ENCODE measurements around the gene ASIC1. TPM values are rescaled to one million over a fixed set of nuclear protein-coding genes. Genes with fewer than 3 reads are reported as not detected.
"Not testable (repeated sequence)": the region's sequence is repeated elsewhere in the genome, so short reads cannot be mapped to it uniquely, and the experiment has no call there.

ASIC1 gene
- total RNA-seq, 2 experiments from 2014 or later = 31.3 to 33.3 TPM

GRCh38 chr12:50025187-50026059, 32.0 kb upstream of the ASIC1 start, which contains the start of gene RACGAP1:
RACGAP1 (minus strand) TSS chr12:50025494; CDS start chr12:50016715, 8,779 bp downstream.
- peak; percentile 98 for ATAC-seq (ENCODE audit: low read depth)
- H3K4me3 Mint-ChIP-seq = peak within 1 kb of the TSS; percentile 100
- peak; percentile 90 for DNase-seq
- peaks cover 1% of the 10 kb centered on the region for H3K9me3 Mint-ChIP-seq
- H3K27ac Mint-ChIP-seq = peak within 1 kb of the TSS; percentile 97
- POLR2A ChIA-PET = interaction anchor here (0.9 to 2.1 kb wide), 15 partner anchors 12 to 702 kb away, joined by 3 to 17 read pairs (median 4); partner anchors contain the start of genes CERS5, COX14, TMBIM6 and TROAP
- H3K27me3 Mint-ChIP-seq = no peaks in the 10 kb centered on the region
- peaks cover 19% of the 10 kb centered on the region for H3K36me3 Mint-ChIP-seq
- peaks cover 32% of the 10 kb centered on the region for H3K4me1 Mint-ChIP-seq

- ATAC-seq (ENCODE audit: low read depth) = no peak
- Mint-ChIP-seq H3K4me3 (no peak overlapping the region), H3K4me1 (peaks cover 23% of the 10 kb centered on the region), H3K27ac (no peak overlapping the region), H3K9me3 (peaks cover 1% of the 10 kb centered on the region), H3K27me3 (no peaks in the 10 kb centered on the region), H3K36me3 (peaks cover 15% of the 10 kb centered on the region)
- POLR2A ChIA-PET = no interaction called here
- no peak for DNase-seq
Observed at GRCh38 chr12:50026691-50027090, 30.7 kb upstream of the ASIC1 start.

GRCh38 chr12:50030449-50030848, 26.9 kb upstream of the ASIC1 start:
- H3K9me3 Mint-ChIP-seq; ATAC-seq (ENCODE audit: low read depth); H3K4me1 Mint-ChIP-seq; H3K27ac Mint-ChIP-seq; DNase-seq; H3K4me3 Mint-ChIP-seq; H3K36me3 Mint-ChIP-seq; POLR2A ChIA-PET: not testable (repeated sequence)
- H3K27me3 Mint-ChIP-seq = peaks cover 24% of the 10 kb centered on the region

- POLR2A ChIA-PET = interaction anchor here (0.6 to 0.7 kb wide), 2 partner anchors 22 to 284 kb away, joined by 3 to 4 read pairs; no protein-coding TSS in a partner anchor
- no peak for ATAC-seq (ENCODE audit: low read depth)
- no peaks in the 10 kb centered on the region for H3K36me3 Mint-ChIP-seq
- no peak overlapping the region for H3K27ac Mint-ChIP-seq
- no peak overlapping the region for H3K4me3 Mint-ChIP-seq
- peaks cover 3% of the 10 kb centered on the region for H3K4me1 Mint-ChIP-seq
- H3K9me3 Mint-ChIP-seq = no peaks in the 10 kb centered on the region
- DNase-seq = no peak
- H3K27me3 Mint-ChIP-seq = peaks cover 34% of the 10 kb centered on the region
Observed at GRCh38 chr12:50032515-50032853, 24.9 kb upstream of the ASIC1 start.

- H3K4me1 Mint-ChIP-seq = peaks cover 3% of the 10 kb centered on the region
- ATAC-seq (ENCODE audit: low read depth) = no peak
- H3K27me3 Mint-ChIP-seq = peaks cover 35% of the 10 kb centered on the region
- H3K9me3 Mint-ChIP-seq = no peaks in the 10 kb centered on the region
- H3K36me3 Mint-ChIP-seq = no peaks in the 10 kb centered on the region
- POLR2A ChIA-PET = no interaction called here
- no peak for DNase-seq
- no peak overlapping the region for H3K4me3 Mint-ChIP-seq
- no peak overlapping the region for H3K27ac Mint-ChIP-seq
Observed at GRCh38 chr12:50032854-50033581, 24.4 kb upstream of the ASIC1 start.

- Mint-ChIP-seq H3K4me3 (no peak overlapping the region), H3K27ac (no peak overlapping the region)
- ATAC-seq (ENCODE audit: low read depth) = no peak
Observed at GRCh38 chr12:50038336-50038735, 19.1 kb upstream of the ASIC1 start.

DNA sequence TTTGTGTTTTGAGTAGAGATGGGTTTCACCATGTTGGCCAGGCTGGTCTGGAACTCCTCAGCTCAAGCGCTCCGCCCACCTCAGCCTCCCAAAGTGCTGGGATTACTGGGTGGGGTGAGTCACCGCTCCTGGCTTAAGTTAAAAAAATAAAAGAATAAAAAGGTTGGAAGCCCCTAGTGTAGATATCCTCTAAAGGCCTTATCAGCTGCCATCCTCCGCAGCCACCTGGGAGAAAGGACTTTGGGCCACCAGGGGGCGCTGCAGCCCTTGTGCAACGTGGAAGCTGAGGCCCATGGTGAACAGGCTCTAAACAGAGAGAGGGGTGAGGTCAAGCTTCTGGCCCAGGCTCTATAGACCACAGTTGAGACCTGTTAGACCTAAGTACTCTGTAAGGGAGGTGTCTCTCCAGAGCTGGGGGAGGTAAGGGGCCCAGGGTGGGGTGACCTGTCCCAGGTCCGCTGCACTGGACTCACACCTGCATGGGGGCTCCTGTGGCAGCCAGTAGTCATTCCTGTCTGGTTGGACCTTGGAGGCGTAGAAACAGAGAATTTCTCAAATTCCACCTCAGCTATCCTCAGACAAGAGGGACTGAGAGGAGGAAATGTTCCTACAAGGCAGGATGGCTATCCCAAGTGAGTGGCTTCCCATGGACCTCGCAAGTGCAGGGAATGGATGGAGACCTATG, 18.1 kb upstream of the ASIC1 start:
- peaks cover 20% of the 10 kb centered on the region for H3K27me3 Mint-ChIP-seq
- H3K4me3 Mint-ChIP-seq = no peak overlapping the region
- no peaks in the 10 kb centered on the region for H3K9me3 Mint-ChIP-seq
- POLR2A ChIA-PET = interaction anchor here (0.9 to 1.7 kb wide), 4 partner anchors 10 to 20 kb away, joined by 4 to 8 read pairs (median 6); partner anchors contain the start of gene RACGAP1
- peaks cover 5% of the 10 kb centered on the region for H3K4me1 Mint-ChIP-seq
- H3K36me3 Mint-ChIP-seq = no peaks in the 10 kb centered on the region
- ATAC-seq (ENCODE audit: low read depth) (peak; percentile 92), DNase-seq (peak; percentile 93)
- H3K27ac Mint-ChIP-seq = no peak overlapping the region

More at GRCh38 chr12:50038336-50038735, 19.1 kb upstream of the ASIC1 start:
- Mint-ChIP-seq H3K36me3 (no peaks in the 10 kb centered on the region), H3K4me1 (peaks cover 5% of the 10 kb centered on the region), H3K9me3 (no peaks in the 10 kb centered on the region), H3K27me3 (peaks cover 28% of the 10 kb centered on the region)
- DNase-seq = no peak
- POLR2A ChIA-PET = interaction anchor here (0.6 kb wide), 1 partner anchor 1882 kb away, joined by 5 read pairs; no protein-coding TSS in a partner anchor

DNA sequence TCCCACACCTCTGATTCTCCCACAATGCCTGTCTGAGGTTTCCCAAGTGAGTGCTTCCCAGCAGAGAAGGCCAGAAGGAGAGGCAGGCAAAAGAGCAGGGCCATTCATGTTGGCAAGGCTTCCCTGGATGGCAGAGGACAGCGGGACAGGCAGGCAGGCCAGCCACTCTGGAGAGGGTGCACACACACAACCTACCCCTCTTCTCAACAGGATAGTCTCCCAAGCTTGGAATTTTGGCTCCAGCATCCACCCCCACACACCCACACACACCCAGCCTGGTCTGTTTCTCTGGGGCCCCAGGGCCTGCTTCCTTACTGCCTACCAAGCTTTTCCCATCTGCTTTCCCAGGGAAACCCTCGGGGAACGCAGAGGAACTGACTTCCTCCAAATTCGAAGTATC, 16.7 kb upstream of the ASIC1 start:
- Mint-ChIP-seq H3K27ac (no peak overlapping the region), H3K4me1 (peaks cover 5% of the 10 kb centered on the region), H3K27me3 (peaks cover 17% of the 10 kb centered on the region), H3K36me3 (no peaks in the 10 kb centered on the region), H3K4me3 (no peak overlapping the region), H3K9me3 (no peaks in the 10 kb centered on the region)
- ATAC-seq (ENCODE audit: low read depth) (no peak), DNase-seq (no peak)
- POLR2A ChIA-PET = interaction anchor here (1.7 kb wide), 1 partner anchor 16 kb away, joined by 8 read pairs; the partner anchor contains the start of gene RACGAP1

GRCh38 chr12:50041062-50041860, 16.1 kb upstream of the ASIC1 start:
- POLR2A ChIA-PET = interaction anchor here (1.4 to 1.7 kb wide), 2 partner anchors 16 to 17 kb away, joined by 5 to 8 read pairs; partner anchors contain the start of gene RACGAP1

DNA sequence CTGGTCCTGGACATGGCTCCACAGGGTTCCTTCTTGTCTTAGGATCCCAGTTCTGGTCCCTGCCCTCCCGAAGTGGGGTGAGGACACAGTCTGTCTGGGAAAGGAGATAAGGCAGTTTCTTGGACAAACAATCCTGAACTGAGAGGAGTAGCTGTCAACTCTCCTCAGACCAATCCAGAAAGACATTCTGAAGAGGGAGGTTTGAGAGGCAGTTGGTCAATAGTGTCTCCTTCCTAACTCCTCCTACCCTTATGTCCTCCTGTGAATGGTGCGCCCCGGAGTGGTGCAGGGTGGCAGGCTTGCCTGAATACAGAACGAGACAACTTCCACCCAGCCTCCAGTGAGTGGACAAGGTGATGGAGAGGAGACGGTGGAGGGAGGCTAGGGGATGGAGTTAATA, 15.4 kb upstream of the ASIC1 start:
- Mint-ChIP-seq H3K27ac (no peak overlapping the region), H3K9me3 (no peaks in the 10 kb centered on the region), H3K4me1 (peaks cover 5% of the 10 kb centered on the region), H3K27me3 (peaks cover 9% of the 10 kb centered on the region), H3K4me3 (no peak overlapping the region), H3K36me3 (no peaks in the 10 kb centered on the region)
- no peak for ATAC-seq (ENCODE audit: low read depth)
- POLR2A ChIA-PET = interaction anchor here (1.4 kb wide), 1 partner anchor 17 kb away, joined by 5 read pairs; no protein-coding TSS in a partner anchor
- no peak for DNase-seq

More at GRCh38 chr12:50041062-50041860, 16.1 kb upstream of the ASIC1 start:
- Mint-ChIP-seq H3K9me3 (no peaks in the 10 kb centered on the region), H3K4me1 (peaks cover 5% of the 10 kb centered on the region), H3K27ac (no peak overlapping the region), H3K27me3 (peaks cover 13% of the 10 kb centered on the region), H3K4me3 (no peak overlapping the region), H3K36me3 (no peaks in the 10 kb centered on the region)
- ATAC-seq (ENCODE audit: low read depth) (no peak), DNase-seq (no peak)

GRCh38 chr12:50042693-50043092, 14.7 kb upstream of the ASIC1 start:
- no peaks in the 10 kb centered on the region for H3K36me3 Mint-ChIP-seq
- DNase-seq (no peak), ATAC-seq (ENCODE audit: low read depth) (peak; percentile 23)
- no peak overlapping the region for H3K27ac Mint-ChIP-seq
- H3K27me3 Mint-ChIP-seq = peaks cover 8% of the 10 kb centered on the region
- no peaks in the 10 kb centered on the region for H3K9me3 Mint-ChIP-seq
- H3K4me1 Mint-ChIP-seq = peaks cover 5% of the 10 kb centered on the region
- no peak overlapping the region for H3K4me3 Mint-ChIP-seq
- POLR2A ChIA-PET = interaction anchor here (1.4 kb wide), 1 partner anchor 16 kb away, joined by 5 read pairs; no protein-coding TSS in a partner anchor

GRCh38 chr12:50043308-50043707, 14.1 kb upstream of the ASIC1 start:
- no peak for DNase-seq
- Mint-ChIP-seq H3K4me1 (peaks cover 5% of the 10 kb centered on the region), H3K4me3 (no peak overlapping the region), H3K36me3 (no peaks in the 10 kb centered on the region), H3K27me3 (peaks cover 8% of the 10 kb centered on the region), H3K27ac (no peak overlapping the region), H3K9me3 (no peaks in the 10 kb centered on the region)
- POLR2A ChIA-PET = no interaction called here
- no peak for ATAC-seq (ENCODE audit: low read depth)

All from activated naive CD8-positive, alpha-beta T cell treated with anti-CD3 and anti-CD28 coated beads, Interleukin-2, amount 10 ng/mL, durations not matched to agents 7 days and 5 days (primary cell).